H9 (cell line): ENCODE data around the gene SIX5. TPM values are rescaled to one million over a fixed set of nuclear protein-coding genes. Genes with fewer than 3 reads are reported as not detected.

Source experiments
- DNase-seq: peaks from one replicate; pipeline ENCODE4 v3.0.0-alpha.2; 2017
- H2AFZ ChIP-seq: one replicate; pipeline ENCODE4 v1.6.1; 2013; ENCODE audit warnings: mild to moderate bottlenecking, low read length, control low read depth, moderate library complexity
- H2AK5ac ChIP-seq: 2 replicates; pipeline ENCODE4 v1.6.1; 2013; ENCODE audit warnings: low read length, control low read depth, mixed read lengths; ENCODE audit not compliant: insufficient read length
- H2BK120ac ChIP-seq: one replicate; pipeline ENCODE4 v1.6.1; 2013; ENCODE audit warnings: low read depth, mild to moderate bottlenecking, low read length, control low read depth, inconsistent platforms; ENCODE audit not compliant: poor library complexity, severe bottlenecking
- H2BK12ac ChIP-seq: 2 replicates; pipeline ENCODE4 v1.6.1; 2013; ENCODE audit warnings: low read length, control low read depth, mixed read lengths, low read depth; ENCODE audit not compliant: insufficient read length
- H2BK15ac ChIP-seq: 2 replicates; pipeline ENCODE4 v1.6.1; 2013; ENCODE audit warnings: low read depth, low read length, control low read depth
- H2BK20ac ChIP-seq: one replicate; pipeline ENCODE4 v1.6.1; 2013; ENCODE audit warnings: low read depth, mild to moderate bottlenecking, low read length, control low read depth, inconsistent platforms; ENCODE audit not compliant: poor library complexity, severe bottlenecking
- H2BK5ac ChIP-seq: 2 replicates; pipeline ENCODE4 v1.6.1; 2013; ENCODE audit warnings: low read length, control low read depth, mixed read lengths; ENCODE audit not compliant: insufficient read length
- H3K14ac ChIP-seq: 2 replicates; pipeline ENCODE4 v1.6.1; 2013; ENCODE audit warnings: low read length, control low read depth; ENCODE audit not compliant: insufficient read depth
- H3K18ac ChIP-seq: 2 replicates; pipeline ENCODE4 v1.6.1; 2013; ENCODE audit warnings: low read depth, mild to moderate bottlenecking, mixed read lengths, low read length, control low read depth; ENCODE audit not compliant: insufficient read length
- H3K23ac ChIP-seq: 2 replicates; pipeline ENCODE4 v1.6.1; 2013; ENCODE audit warnings: low read length, control low read depth, mixed read lengths, low read depth; ENCODE audit not compliant: insufficient read length
- H3K23me2 ChIP-seq: 2 replicates; pipeline ENCODE4 v1.6.1; 2013; ENCODE audit warnings: low read depth, mild to moderate bottlenecking, mixed read lengths, low read length, control low read depth; ENCODE audit not compliant: insufficient read length, poor library complexity, severe bottlenecking
- H3K27ac ChIP-seq: 2 replicates; pipeline ENCODE4 v1.5.1; 2013; ENCODE audit warnings: low read length, control low read depth, mixed read lengths, low read depth; ENCODE audit not compliant: insufficient read length
- H3K27me3 ChIP-seq: 2 replicates; pipeline ENCODE4 v1.6.1; 2013; ENCODE audit warnings: low read length, control low read depth, inconsistent platforms; ENCODE audit not compliant: insufficient read depth
- H3K4ac ChIP-seq: 2 replicates; pipeline ENCODE4 v1.6.1; 2013; ENCODE audit warnings: low read depth, mild to moderate bottlenecking, control low read depth, inconsistent platforms, low read length, moderate library complexity
- H3K4me1 ChIP-seq: 2 replicates; pipeline ENCODE4 v1.6.1; 2013; ENCODE audit warnings: low read length, control low read depth, inconsistent platforms; ENCODE audit not compliant: insufficient read depth
- H3K4me2 ChIP-seq: 2 replicates; pipeline ENCODE4 v1.6.1; 2013; ENCODE audit warnings: low read length, control low read depth, mixed read lengths; ENCODE audit not compliant: insufficient read length, insufficient read depth
- H3K56ac ChIP-seq: 2 replicates; pipeline ENCODE4 v1.6.1; 2013; ENCODE audit warnings: low read depth, mild to moderate bottlenecking, mixed read lengths, low read length, control low read depth; ENCODE audit not compliant: insufficient read length
- H3K79me1 ChIP-seq: 2 replicates; pipeline ENCODE4 v1.6.1; 2013; ENCODE audit warnings: low read depth, mild to moderate bottlenecking, moderate library complexity, low read length, control low read depth, inconsistent platforms; ENCODE audit not compliant: insufficient read depth, poor library complexity, severe bottlenecking
- H3K79me2 ChIP-seq: 2 replicates; pipeline ENCODE4 v1.6.1; 2013; ENCODE audit warnings: low read length, control low read depth, inconsistent platforms; ENCODE audit not compliant: insufficient read depth
- H3K9ac ChIP-seq: 2 replicates; pipeline ENCODE4 v1.6.1; 2013; ENCODE audit warnings: low read length, control low read depth, mixed read lengths; ENCODE audit not compliant: insufficient read length; ENCODE audit errors: extremely low read depth
- H3K9me3 ChIP-seq: one replicate; pipeline ENCODE4 v1.6.1; 2013; ENCODE audit warnings: low read depth, low read length, inconsistent platforms; ENCODE audit not compliant: control insufficient read depth
- H3T11ph ChIP-seq: one replicate; pipeline ENCODE4 v1.6.1; 2013; ENCODE audit warnings: mild to moderate bottlenecking, low read length, control low read depth, inconsistent platforms
- H4K20me1 ChIP-seq: one replicate; pipeline ENCODE4 v1.6.1; 2013; ENCODE audit not compliant: control insufficient read depth, insufficient read length, insufficient read depth
- H4K5ac ChIP-seq: 2 replicates; pipeline ENCODE4 v1.6.1; 2013; ENCODE audit warnings: low read depth, mild to moderate bottlenecking, mixed read lengths, low read length, control low read depth; ENCODE audit not compliant: insufficient read length
- H4K8ac ChIP-seq: replicated peaks from 2 replicates; pipeline ENCODE4 v1.6.1; 2013; ENCODE audit warnings: low read length, control low read depth, mixed read lengths, low read depth; ENCODE audit not compliant: insufficient read length
- H4K91ac ChIP-seq: 2 replicates; pipeline ENCODE4 v1.6.1; 2013; ENCODE audit warnings: low read depth, mild to moderate bottlenecking, moderate library complexity, mixed read lengths, low read length, control low read depth; ENCODE audit not compliant: insufficient read length
- H3K27ac Mint-ChIP-seq, 3 experiments: 2 replicates in 2 of 3; 3 replicates in 1 of 3; pipeline ENCODE4 v1.8.0; 2020 to 2021; ENCODE audit warnings: mixed read lengths in 3 of 3, mild to moderate bottlenecking in 1 of 3, moderate library complexity in 1 of 3
- H3K27me3 Mint-ChIP-seq: 2 replicates; pipeline ENCODE4 v1.8.0; 2021; ENCODE audit warnings: low read depth, mild to moderate bottlenecking, moderate library complexity, mixed read lengths
- H3K36me3 Mint-ChIP-seq, 3 experiments: 2 replicates in 2 of 3; 3 replicates in 1 of 3; pipeline ENCODE4 v1.8.0; 2020 to 2021; ENCODE audit warnings: low read depth in 3 of 3, mixed read lengths in 3 of 3; ENCODE audit not compliant: insufficient read depth in 1 of 3
- H3K4me1 Mint-ChIP-seq, 2 experiments: 2 replicates each; pipeline ENCODE4 v1.8.0; 2020; ENCODE audit warnings: mixed read lengths in 2 of 2
- H3K4me3 Mint-ChIP-seq, 2 experiments: 2 replicates in 1 of 2; 3 replicates in 1 of 2; pipeline ENCODE4 v1.8.0; 2020 to 2021; ENCODE audit warnings: mild to moderate bottlenecking in 2 of 2, mixed read lengths in 2 of 2, moderate library complexity in 1 of 2
- H3K9me3 Mint-ChIP-seq, 2 experiments: 2 replicates in 1 of 2; 3 replicates in 1 of 2; pipeline ENCODE4 v1.8.0; 2020; ENCODE audit warnings: mild to moderate bottlenecking in 2 of 2, mixed read lengths in 2 of 2, moderate library complexity in 1 of 2
- CTCF ChIP-seq: fragments of 200-600 bp; sonication (generic); conservative IDR thresholded peaks from 3 replicates; pipeline ENCODE4 v1.8.0; 2021; ENCODE audit warnings: antibody characterized with exemption, mild to moderate bottlenecking
- WGBS: extraction: QIAGEN DNeasy Blood & Tissue Kit; methylation state at CpG from one replicate; pipeline ENCODE4 v1.1.7; 2013; ENCODE audit warnings: missing lambda C conversion rate, low lambda C conversion rate, mixed read lengths; ENCODE audit not compliant: insufficient read length; ENCODE audit errors: extremely low coverage; 5-methylcytosine and 5-hydroxymethylcytosine counted together
- total RNA-seq: library from RNA; stranded (reverse); gene quantifications from 2 replicates; pipeline ENCODE4 v1.2.1, GENCODE V29; 2021

The SIX5 gene
- total RNA-seq, 1 experiment from 2014 or later, result 41.7 TPM

- H3K4me3 Mint-ChIP-seq, result peak overlapping the region in 1 of 2 experiments; percentile 6; a peak in 2 of 5 replicates
- H3K56ac ChIP-seq, result no peak overlapping the region
- WGBS, result no CpG with 5 or more reads among the region's 14 CpGs
- no peaks in the 10 kb centered on the region for H3K79me1 ChIP-seq
- no peak overlapping the region for H3K4ac ChIP-seq
- H3K4me2 ChIP-seq, result no peak overlapping the region
- peaks cover 9 to 35% (median 25%) of the 10 kb centered on the region in 3 experiments for H3K36me3 Mint-ChIP-seq
- H4K8ac ChIP-seq, result no peak overlapping the region
- H3K79me2 ChIP-seq, result no peaks in the 10 kb centered on the region
- peaks cover 3% of the 10 kb centered on the region for H3K27me3 Mint-ChIP-seq
- no peak overlapping the region for H2AK5ac ChIP-seq
- no peak overlapping the region for H2BK12ac ChIP-seq
- no peak overlapping the region for H2BK20ac ChIP-seq
- no peak for DNase-seq
- no peak overlapping the region for H3K14ac ChIP-seq
- no peak for TF ChIP-seq CTCF
- peaks cover 14% of the 10 kb centered on the region for H3K23me2 ChIP-seq
- no peak overlapping the region for H3K23ac ChIP-seq
- H2BK15ac ChIP-seq, result no peak overlapping the region
- H3K18ac ChIP-seq, result no peak overlapping the region
- no peak overlapping the region for H3K9ac ChIP-seq
- no peaks in the 10 kb centered on the region for H3K9me3 ChIP-seq
- H3K4me1 Mint-ChIP-seq, result peaks cover 7 to 13% of the 10 kb centered on the region in 2 experiments
- no peak overlapping the region for H3K27ac ChIP-seq
- H3K27ac Mint-ChIP-seq, result peak overlapping the region in 1 of 3 experiments; percentile 56; a peak in 3 of 7 replicates
- no peak overlapping the region for H2AFZ ChIP-seq
- H2BK5ac ChIP-seq, result no peak overlapping the region
- H2BK120ac ChIP-seq, result no peak overlapping the region
- H4K91ac ChIP-seq, result no peak overlapping the region
- H3K27me3 ChIP-seq, result no peaks in the 10 kb centered on the region
- no peaks in the 10 kb centered on the region; a peak in 1 of 5 replicates for H3K9me3 Mint-ChIP-seq
- no peaks in the 10 kb centered on the region for H3K4me1 ChIP-seq
- no peak overlapping the region for H4K5ac ChIP-seq
- no peaks in the 10 kb centered on the region for H4K20me1 ChIP-seq
- H3T11ph ChIP-seq, result no peak overlapping the region
Measured at GRCh38 chr19:45772130-45772840, 3.2 kb upstream of the SIX5 start.
